Measurements from ENCODE around the gene HYAL1. TPM values are rescaled to one million over a fixed set of nuclear protein-coding genes. Genes with fewer than 3 reads are reported as not detected.

Gene HYAL1
- total RNA-seq, 2 experiments from 2014 or later = 0.28 to 0.35 TPM

- H3K4me3 Mint-ChIP-seq = peak overlapping the region; percentile 51
- no peaks in the 10 kb centered on the region for H3K27me3 Mint-ChIP-seq
- CTCF ChIA-PET = interaction anchor here (7.5 kb wide), 1 partner anchor 11 kb away, joined by 61 read pairs; the partner anchor contains the start of gene HYAL2
- H3K9me3 Mint-ChIP-seq = no peaks in the 10 kb centered on the region
- POLR2A ChIA-PET = interaction anchor here (1.4 to 32.1 kb wide), 6 partner anchors 6 to 273 kb away, joined by 3 to 704 read pairs (median 295); partner anchors contain the start of genes C3orf18, CISH, CYB561D2 and GNAI2
- DNase-seq = no peak
- H3K36me3 Mint-ChIP-seq (ENCODE audit: low read depth) = peaks cover 83% of the 10 kb centered on the region
- H3K27ac Mint-ChIP-seq = peak overlapping the region; percentile 86
- peaks cover 56% of the 10 kb centered on the region for H3K4me1 Mint-ChIP-seq
These were observed 30.5 kb upstream of the HYAL1 start for GRCh38 chr3:50333744-50334328.

- H3K27me3 Mint-ChIP-seq = no peaks in the 10 kb centered on the region
- no peaks in the 10 kb centered on the region for H3K9me3 Mint-ChIP-seq
- H3K4me1 Mint-ChIP-seq = peaks cover 66% of the 10 kb centered on the region
- H3K4me3 Mint-ChIP-seq = no peak overlapping the region
- peaks cover 69% of the 10 kb centered on the region for H3K36me3 Mint-ChIP-seq (ENCODE audit: low read depth)
- no peak overlapping the region for H3K27ac Mint-ChIP-seq
- ChIA-PET CTCF (interaction anchor here (0.6 to 7.5 kb wide), 4 partner anchors 9 to 39 kb away, joined by 3 to 61 read pairs (median 4); partner anchors contain the start of genes HYAL2, HYAL3, IFRD2 and NAA80), POLR2A (interaction anchor here (1.7 to 32.1 kb wide), 4 partner anchors 3 to 39 kb away, joined by 7 to 704 read pairs (median 427); partner anchors contain the start of genes CYB561D2, HYAL2, HYAL3 and IFRD2)
- DNase-seq = no peak
These were observed 28.1 kb upstream of the HYAL1 start for GRCh38 chr3:50331364-50331907.

GRCh38 chr3:50330330-50330729 is 27.0 kb upstream of the HYAL1 start:
- H3K36me3 Mint-ChIP-seq (ENCODE audit: low read depth) = peaks cover 58% of the 10 kb centered on the region
- H3K4me3 Mint-ChIP-seq = no peak overlapping the region
- H3K9me3 Mint-ChIP-seq = no peaks in the 10 kb centered on the region
- POLR2A ChIA-PET = interaction anchor here (1.0 to 32.1 kb wide), 4 partner anchors 2 to 31 kb away, joined by 3 to 704 read pairs (median 354); partner anchors contain the start of genes CYB561D2, HYAL2, HYAL3 and NAA80
- peaks cover 58% of the 10 kb centered on the region for H3K4me1 Mint-ChIP-seq
- H3K27me3 Mint-ChIP-seq = no peaks in the 10 kb centered on the region
- no peak for DNase-seq
- no peak overlapping the region for H3K27ac Mint-ChIP-seq
- CTCF ChIA-PET = interaction anchor here (0.6 kb wide), 1 partner anchor 16 kb away, joined by 3 read pairs; no protein-coding TSS in a partner anchor

GRCh38 chr3:50327943-50328691 is 24.7 kb upstream of the HYAL1 start, which contains the start of gene TUSC2:
Gene TUSC2 (minus strand): TSS chr3:50328223. CDS start chr3:50328099, 124 bp downstream.
- peak within 1 kb of the TSS; percentile 93 for H3K4me3 Mint-ChIP-seq
- peak; percentile 97 for DNase-seq
- H3K27ac Mint-ChIP-seq = peak within 1 kb of the TSS; percentile 79
- H3K4me1 Mint-ChIP-seq = peaks cover 46% of the 10 kb centered on the region
- POLR2A ChIA-PET = interaction anchor here (0.9 to 32.1 kb wide), 10 partner anchors 0 to 241 kb away, joined by 3 to 704 read pairs (median 7); partner anchors contain the start of genes CYB561D2, GNAI2, HEMK1 and HYAL2
- no peaks in the 10 kb centered on the region for H3K27me3 Mint-ChIP-seq
- H3K9me3 Mint-ChIP-seq = no peaks in the 10 kb centered on the region
- CTCF ChIA-PET = interaction anchor here (0.7 to 2.9 kb wide), 6 partner anchors 9 to 81 kb away, joined by 3 to 23 read pairs (median 4); partner anchors contain the start of gene RASSF1
- H3K36me3 Mint-ChIP-seq (ENCODE audit: low read depth) = peaks cover 39% of the 10 kb centered on the region

- peak overlapping the region; percentile 93 for H3K4me3 Mint-ChIP-seq
- peaks cover 39% of the 10 kb centered on the region for H3K4me1 Mint-ChIP-seq
- no peaks in the 10 kb centered on the region for H3K27me3 Mint-ChIP-seq
- ChIA-PET POLR2A (interaction anchor here (1.1 to 32.1 kb wide), 7 partner anchors 1 to 100 kb away, joined by 4 to 704 read pairs (median 22); partner anchors contain the start of genes CYB561D2, HYAL2, HYAL3 and IFRD2), CTCF (interaction anchor here (0.6 to 2.9 kb wide), 3 partner anchors 10 to 20 kb away, joined by 3 to 23 read pairs (median 4); no protein-coding TSS in a partner anchor)
- H3K36me3 Mint-ChIP-seq (ENCODE audit: low read depth) = peaks cover 31% of the 10 kb centered on the region
- H3K27ac Mint-ChIP-seq = peak overlapping the region; percentile 26
- no peak for DNase-seq
- H3K9me3 Mint-ChIP-seq = no peaks in the 10 kb centered on the region
These were observed 23.8 kb upstream of the HYAL1 start for GRCh38 chr3:50327129-50327528.

- H3K9me3 Mint-ChIP-seq = no peaks in the 10 kb centered on the region
- H3K36me3 Mint-ChIP-seq (ENCODE audit: low read depth) = peaks cover 27% of the 10 kb centered on the region
- peaks cover 35% of the 10 kb centered on the region for H3K4me1 Mint-ChIP-seq
- ChIA-PET CTCF (interaction anchor here (2.9 to 6.7 kb wide), 2 partner anchors 11 to 27 kb away, joined by 23 to 82 read pairs; partner anchors contain the start of genes HYAL3 and NAA80), POLR2A (interaction anchor here (31.7 kb wide), 1 partner anchor 16 kb away, joined by 704 read pairs; the partner anchor contains the start of genes CYB561D2, NPRL2, RASSF1 and TUSC2)
- H3K27ac Mint-ChIP-seq = no peak overlapping the region
- no peak for DNase-seq
- H3K4me3 Mint-ChIP-seq = peak overlapping the region; percentile 13
- no peaks in the 10 kb centered on the region for H3K27me3 Mint-ChIP-seq
These were observed 22.8 kb upstream of the HYAL1 start for GRCh38 chr3:50326182-50326541.

GRCh38 chr3:50325497-50326181 is 22.3 kb upstream of the HYAL1 start:
- Mint-ChIP-seq H3K27me3 (no peaks in the 10 kb centered on the region), H3K4me1 (peaks cover 31% of the 10 kb centered on the region), H3K9me3 (no peaks in the 10 kb centered on the region), H3K27ac (no peak overlapping the region), H3K4me3 (no peak overlapping the region), H3K36me3 (ENCODE audit: low read depth) (peaks cover 22% of the 10 kb centered on the region)
- ChIA-PET CTCF (interaction anchor here (1.5 to 6.7 kb wide), 6 partner anchors 10 to 131 kb away, joined by 7 to 82 read pairs (median 10); partner anchors contain the start of genes HYAL1, HYAL3, IFRD2 and NAA80), POLR2A (interaction anchor here (31.7 kb wide), 1 partner anchor 17 kb away, joined by 704 read pairs; the partner anchor contains the start of genes CYB561D2, NPRL2, RASSF1 and TUSC2)
- DNase-seq = no peak

- no peak overlapping the region for H3K4me3 Mint-ChIP-seq
- POLR2A ChIA-PET = interaction anchor here (1.8 to 31.7 kb wide), 3 partner anchors 18 to 33 kb away, joined by 8 to 704 read pairs (median 21); partner anchors contain the start of genes CYB561D2, HYAL3, IFRD2 and NAA80
- H3K27me3 Mint-ChIP-seq = no peaks in the 10 kb centered on the region
- no peaks in the 10 kb centered on the region for H3K9me3 Mint-ChIP-seq
- CTCF ChIA-PET = interaction anchor here (0.7 to 6.7 kb wide), 11 partner anchors 10 to 131 kb away, joined by 3 to 82 read pairs (median 7); partner anchors contain the start of genes HYAL1, HYAL3, IFRD2 and NAA80
- DNase-seq = no peak
- H3K27ac Mint-ChIP-seq = no peak overlapping the region
- peaks cover 17% of the 10 kb centered on the region for H3K36me3 Mint-ChIP-seq (ENCODE audit: low read depth)
- H3K4me1 Mint-ChIP-seq = peaks cover 35% of the 10 kb centered on the region
These were observed 21.7 kb upstream of the HYAL1 start for GRCh38 chr3:50325113-50325480.

- Mint-ChIP-seq H3K27ac (no peak overlapping the region), H3K36me3 (ENCODE audit: low read depth) (peaks cover 12% of the 10 kb centered on the region), H3K27me3 (no peaks in the 10 kb centered on the region), H3K9me3 (no peaks in the 10 kb centered on the region), H3K4me3 (no peak overlapping the region), H3K4me1 (peaks cover 41% of the 10 kb centered on the region)
- POLR2A ChIA-PET = interaction anchor here (1.0 to 31.7 kb wide), 4 partner anchors 9 to 33 kb away, joined by 3 to 704 read pairs (median 14); partner anchors contain the start of genes CYB561D2, HYAL3, IFRD2 and NAA80
- DNase-seq = peak; percentile 69
- CTCF ChIA-PET = interaction anchor here (0.6 to 6.7 kb wide), 23 partner anchors 10 to 130 kb away, joined by 3 to 82 read pairs (median 5); partner anchors contain the start of genes CYB561D2, GNAI2, HYAL1 and HYAL3
These were observed 21.2 kb upstream of the HYAL1 start for GRCh38 chr3:50324351-50325112.

- no peaks in the 10 kb centered on the region for H3K27me3 Mint-ChIP-seq
- no peaks in the 10 kb centered on the region for H3K9me3 Mint-ChIP-seq
- H3K36me3 Mint-ChIP-seq (ENCODE audit: low read depth) = peaks cover 8% of the 10 kb centered on the region
- peak overlapping the region; percentile 31 for H3K27ac Mint-ChIP-seq
- no peak for DNase-seq
- ChIA-PET POLR2A (interaction anchor here (1.0 to 31.7 kb wide), 4 partner anchors 9 to 32 kb away, joined by 3 to 704 read pairs (median 14); partner anchors contain the start of genes CYB561D2, HYAL3, IFRD2 and NAA80), CTCF (interaction anchor here (0.6 to 6.7 kb wide), 20 partner anchors 9 to 129 kb away, joined by 3 to 82 read pairs (median 6); partner anchors contain the start of genes CYB561D2, GNAI2, HYAL1 and HYAL3)
- H3K4me3 Mint-ChIP-seq = no peak overlapping the region
- peaks cover 48% of the 10 kb centered on the region for H3K4me1 Mint-ChIP-seq
These were observed 20.3 kb upstream of the HYAL1 start for GRCh38 chr3:50323614-50324199.

All from activated CD4-positive, alpha-beta memory T cell treated with anti-CD3 and anti-CD28 coated beads, Interleukin-2, amount 10 ng/mL, durations not matched to agents 7 days and 5 days (primary cell).